NCI-H146 (cell line): ENCODE data around the gene CTBS.
A peak's percentile ranks its signal among the peaks of the same experiment; 100 is the strongest.
"Not testable (repeated sequence)": the region's sequence is repeated elsewhere in the genome, so short reads cannot be mapped to it uniquely, and the experiment has no call there.

ENCODE experiments used
- DNase-seq: peaks from one replicate; lab custom pipeline; 2025; lab: John Stamatoyannopoulos, UW

CTBS gene

GRCh38 chr1:84584126-84584525 lies 9.9 kb upstream of the CTBS start:
- no peak for DNase-seq

- DNase-seq, result no peak
These were observed 9.4 kb upstream of the CTBS start for GRCh38 chr1:84583648-84584047.

- DNase-seq, result peak; percentile 59
These were observed 8.8 kb upstream of the CTBS start for GRCh38 chr1:84582802-84583587.

GRCh38 chr1:84581648-84582047 lies 7.4 kb upstream of the CTBS start:
- DNase-seq, result no peak

- no peak for DNase-seq
These were observed 696 bp upstream of the CTBS start for GRCh38 chr1:84574936-84575335.

- DNase-seq, result no peak
These were observed 716 bp downstream of the CTBS start for GRCh38 chr1:84573481-84573966.

- no peak for DNase-seq
These were observed 3.1 kb downstream of the CTBS start for GRCh38 chr1:84571150-84571535.

- DNase-seq, result no peak
These were observed 3.6 kb downstream of the CTBS start for GRCh38 chr1:84570436-84571149.

- DNase-seq, result no peak
These were observed 5.0 kb downstream of the CTBS start for GRCh38 chr1:84569216-84569615.

- no peak for DNase-seq
These were observed 23.4 kb downstream of the CTBS start for GRCh38 chr1:84550826-84551225.

GRCh38 chr1:84541679-84542078 lies 32.6 kb downstream of the CTBS start:
- peak; percentile 13 for DNase-seq

GRCh38 chr1:84540759-84541158 lies 33.5 kb downstream of the CTBS start:
- no peak for DNase-seq

GRCh38 chr1:84539972-84540371 lies 34.3 kb downstream of the CTBS start:
- no peak for DNase-seq

GRCh38 chr1:84538599-84538998 lies 35.6 kb downstream of the CTBS start:
- DNase-seq, result no peak

GRCh38 chr1:84525779-84526178 lies 48.5 kb downstream of the CTBS start:
- DNase-seq, result peak; percentile 5

- DNase-seq, result no peak
These were observed 49.6 kb downstream of the CTBS start for GRCh38 chr1:84524590-84524989.

GRCh38 chr1:84510668-84511067 lies 63.6 kb downstream of the CTBS start:
- no peak for DNase-seq

- DNase-seq, result no peak
These were observed 64.1 kb downstream of the CTBS start for GRCh38 chr1:84510165-84510564.

- DNase-seq, result no peak
These were observed 65.2 kb downstream of the CTBS start for GRCh38 chr1:84509029-84509428.

GRCh38 chr1:84508510-84508909 lies 65.7 kb downstream of the CTBS start:
- DNase-seq, result no peak

GRCh38 chr1:84507887-84508286 lies 66.4 kb downstream of the CTBS start:
- not testable (repeated sequence) for DNase-seq

- no peak for DNase-seq
These were observed 67.3 kb downstream of the CTBS start for GRCh38 chr1:84506729-84507453.
